ENCODE measurements around the gene EIF4A3. TPM values are rescaled to one million over a fixed set of nuclear protein-coding genes. Genes with fewer than 3 reads are reported as not detected.

Gene EIF4A3
- total RNA-seq, 4 donors from 2014 or later = 37.0 to 74.5 (median 55.8) TPM

- in situ Hi-C loops (cut with MboI; ENCODE audit: low pct_ligation_motif_present in 1 of 4, low pct_unique_long_range_greater_than_20kb in 1 of 4, low sequenced_read_pairs in 3 of 4) = no loop called here
- DNase-seq = no peak
- 59% methylated on average over 15 of the region's 15 CpGs; no CpG with 5 or more reads in 1 of the 2 donors for WGBS, 2 donors (ENCODE audit: low coverage in 1 of 2)
Observed at GRCh38 chr17:80124351-80124981, 22.5 kb downstream of the EIF4A3 start.

GRCh38 chr17:80123791-80124190 lies 23.1 kb downstream of the EIF4A3 start:
- H3K27ac ChIP-seq = no peak overlapping the region
- no peak overlapping the region for H3K4me3 ChIP-seq
- no peak for DNase-seq
- H3K36me3 ChIP-seq = no peaks in the 10 kb centered on the region
- in situ Hi-C loops (cut with MboI; ENCODE audit: low pct_ligation_motif_present in 1 of 4, low pct_unique_long_range_greater_than_20kb in 1 of 4, low sequenced_read_pairs in 3 of 4) (no loop called here), intact Hi-C loops (cut with DNase I; ENCODE audit: low total_unique reads) (no loop called here)
- H3K9me3 ChIP-seq = no peaks in the 10 kb centered on the region
- TF ChIP-seq POLR2A (IDR thresholded peaks at IDR 0.05) (no peak), POLR2AphosphoS5 (IDR thresholded peaks at IDR 0.05) (no peak), EP300 (IDR thresholded peaks at IDR 0.05; ENCODE audit: low read depth) (no peak)
- TF ChIP-seq, protein P1, sequence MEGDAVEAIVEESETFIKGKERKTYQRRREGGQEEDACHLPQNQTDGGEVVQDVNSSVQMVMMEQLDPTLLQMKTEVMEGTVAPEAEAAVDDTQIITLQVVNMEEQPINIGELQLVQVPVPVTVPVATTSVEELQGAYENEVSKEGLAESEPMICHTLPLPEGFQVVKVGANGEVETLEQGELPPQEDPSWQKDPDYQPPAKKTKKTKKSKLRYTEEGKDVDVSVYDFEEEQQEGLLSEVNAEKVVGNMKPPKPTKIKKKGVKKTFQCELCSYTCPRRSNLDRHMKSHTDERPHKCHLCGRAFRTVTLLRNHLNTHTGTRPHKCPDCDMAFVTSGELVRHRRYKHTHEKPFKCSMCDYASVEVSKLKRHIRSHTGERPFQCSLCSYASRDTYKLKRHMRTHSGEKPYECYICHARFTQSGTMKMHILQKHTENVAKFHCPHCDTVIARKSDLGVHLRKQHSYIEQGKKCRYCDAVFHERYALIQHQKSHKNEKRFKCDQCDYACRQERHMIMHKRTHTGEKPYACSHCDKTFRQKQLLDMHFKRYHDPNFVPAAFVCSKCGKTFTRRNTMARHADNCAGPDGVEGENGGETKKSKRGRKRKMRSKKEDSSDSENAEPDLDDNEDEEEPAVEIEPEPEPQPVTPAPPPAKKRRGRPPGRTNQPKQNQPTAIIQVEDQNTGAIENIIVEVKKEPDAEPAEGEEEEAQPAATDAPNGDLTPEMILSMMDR (IDR thresholded peaks at IDR 0.05) = no peak
- 75 to 93% methylated on average over 6 to 15 of the region's 15 CpGs for WGBS, 2 donors (ENCODE audit: low coverage in 1 of 2)
- H3K27me3 ChIP-seq = no peaks in the 10 kb centered on the region
- no peaks in the 10 kb centered on the region for H3K4me1 ChIP-seq

More at GRCh38 chr17:80124351-80124981, 22.5 kb downstream of the EIF4A3 start:
- Histone ChIP-seq H3K4me3 (no peak overlapping the region), H3K36me3 (no peaks in the 10 kb centered on the region), H3K27me3 (no peaks in the 10 kb centered on the region), H3K4me1 (no peaks in the 10 kb centered on the region), H3K27ac (no peak overlapping the region), H3K9me3 (no peaks in the 10 kb centered on the region)
- TF ChIP-seq POLR2AphosphoS5 (IDR thresholded peaks at IDR 0.05) = no peak
- TF ChIP-seq, protein P1 (IDR thresholded peaks at IDR 0.05) = peak in 2 of 5 experiments; percentile 17 to 28
- intact Hi-C loops (cut with DNase I; ENCODE audit: low total_unique reads) = no loop called here

DNA sequence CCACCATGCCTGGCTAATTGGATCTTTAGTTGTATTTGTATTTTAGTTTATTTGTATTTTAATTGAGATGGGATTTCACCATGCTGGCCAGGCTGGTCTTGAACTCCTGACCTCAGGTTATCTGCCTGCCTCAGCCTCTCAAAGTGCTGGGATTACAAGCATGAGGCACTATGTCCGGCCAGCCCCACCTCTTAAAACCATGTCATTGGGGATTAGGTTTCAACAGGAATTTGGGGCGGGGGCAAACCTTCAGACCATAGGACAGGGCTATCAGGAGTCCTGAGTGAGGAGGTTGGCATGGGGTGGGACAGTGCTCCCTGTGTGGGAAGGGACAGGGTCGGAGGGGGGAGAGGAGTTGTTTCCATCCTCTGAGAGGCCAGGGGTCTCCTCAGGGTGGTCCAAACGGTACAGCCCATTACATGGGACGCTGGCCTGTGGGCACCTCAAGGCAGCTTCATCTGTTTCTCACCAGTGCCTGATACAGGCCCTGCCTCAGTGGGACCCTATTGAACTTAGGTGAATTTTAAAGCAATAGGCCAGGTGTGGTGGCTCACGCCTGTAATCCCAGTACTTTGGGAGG lies 23.9 kb downstream of the EIF4A3 start:
- no peak for DNase-seq
- no peak overlapping the region for H3K27ac ChIP-seq
- in situ Hi-C loops (cut with MboI; ENCODE audit: low pct_ligation_motif_present in 1 of 4, low pct_unique_long_range_greater_than_20kb in 1 of 4, low sequenced_read_pairs in 3 of 4) = no loop called here

GRCh38 chr17:80122026-80122575 lies 24.8 kb downstream of the EIF4A3 start:
- Histone ChIP-seq H3K27me3 (no peaks in the 10 kb centered on the region), H3K36me3 (no peaks in the 10 kb centered on the region), H3K4me1 (no peaks in the 10 kb centered on the region), H3K4me3 (no peak overlapping the region), H3K27ac (no peak overlapping the region), H3K9me3 (no peaks in the 10 kb centered on the region)
- TF ChIP-seq, protein P1 (IDR thresholded peaks at IDR 0.05) = no peak
- TF ChIP-seq POLR2AphosphoS5 (IDR thresholded peaks at IDR 0.05) (no peak), EP300 (IDR thresholded peaks at IDR 0.05; ENCODE audit: low read depth) (no peak), POLR2A (IDR thresholded peaks at IDR 0.05) (no peak)
- in situ Hi-C loops (cut with MboI; ENCODE audit: low pct_ligation_motif_present in 1 of 4, low pct_unique_long_range_greater_than_20kb in 1 of 4, low sequenced_read_pairs in 3 of 4) (no loop called here), intact Hi-C loops (cut with DNase I; ENCODE audit: low total_unique reads) (no loop called here)
- DNase-seq = no peak
- WGBS, 2 donors (ENCODE audit: low coverage in 1 of 2) = 70 to 82% methylated on average over 2 to 17 of the region's 17 CpGs

More for the DNA sequence above, 23.9 kb downstream of the EIF4A3 start:
- intact Hi-C loops (cut with DNase I; ENCODE audit: low total_unique reads) = no loop called here
- Histone ChIP-seq H3K4me1 (no peaks in the 10 kb centered on the region), H3K27me3 (no peaks in the 10 kb centered on the region), H3K9me3 (no peaks in the 10 kb centered on the region), H3K4me3 (no peak overlapping the region), H3K36me3 (no peaks in the 10 kb centered on the region)
- TF ChIP-seq EP300 (IDR thresholded peaks at IDR 0.05; ENCODE audit: low read depth) = no peak
- TF ChIP-seq POLR2A (IDR thresholded peaks at IDR 0.05) = no peak
- WGBS, 2 donors (ENCODE audit: low coverage in 1 of 2) = 80 to 84% methylated on average over 2 to 6 of the region's 6 CpGs

Data from transverse colon (tissue), 4 donors.